Central memory CD8-positive, alpha-beta T cell (primary cell): Measurements from ENCODE around the gene CTNNA1.
A peak's percentile ranks its signal among the peaks of the same experiment; 100 is the strongest.
"Not testable (repeated sequence)": the region's sequence is repeated elsewhere in the genome, so short reads cannot be mapped to it uniquely, and the experiment has no call there.

Source experiments
- ATAC-seq: fragments of 150-1000 bp; cut with Tn5 transposase; replicated peaks from 2 replicates; pipeline ENCODE4 v1.10.0; 2022; ENCODE audit warnings: mild to moderate bottlenecking, moderate FRiP score, moderate number of reproducible peaks; ENCODE audit not compliant: poor library complexity, severe bottlenecking; ENCODE audit errors: extremely low read depth
- DNase-seq, 2 donors: peaks; one replicate each; pipeline ENCODE4 v3.0.0; 2021; ENCODE audit warnings: low spot score in 2 of 2
- H3K27ac Mint-ChIP-seq: one replicate; pipeline ENCODE4 v1.8.0; 2022; ENCODE audit warnings: low read depth, mild to moderate bottlenecking, moderate library complexity, mixed read lengths
- H3K27me3 Mint-ChIP-seq: one replicate; pipeline ENCODE4 v1.8.0; 2022; ENCODE audit warnings: mixed read lengths
- H3K36me3 Mint-ChIP-seq: one replicate; pipeline ENCODE4 v1.8.0; 2022; ENCODE audit warnings: mild to moderate bottlenecking, moderate library complexity, mixed read lengths; ENCODE audit not compliant: insufficient read depth
- H3K4me1 Mint-ChIP-seq: one replicate; pipeline ENCODE4 v1.8.0; 2022; ENCODE audit warnings: mixed read lengths
- H3K4me3 Mint-ChIP-seq: one replicate; pipeline ENCODE4 v1.8.0; 2022; ENCODE audit warnings: mild to moderate bottlenecking, moderate library complexity, mixed read lengths
- H3K9me3 Mint-ChIP-seq: one replicate; pipeline ENCODE4 v1.8.0; 2022; ENCODE audit warnings: mixed read lengths

Gene CTNNA1

GRCh38 chr5:138752341-138752950, 779 bp upstream of the CTNNA1 start:
- ATAC-seq (no peak), DNase-seq (no peak)
- Mint-ChIP-seq H3K36me3 (peaks cover under 1% of the 10 kb centered on the region), H3K4me3 (peak overlapping the region; percentile 67), H3K9me3 (no peaks in the 10 kb centered on the region), H3K27me3 (peaks cover 13% of the 10 kb centered on the region), H3K27ac (peak overlapping the region; percentile 27), H3K4me1 (peaks cover 34% of the 10 kb centered on the region)

- H3K27ac Mint-ChIP-seq: peak overlapping the region; percentile 36
- no peaks in the 10 kb centered on the region for H3K9me3 Mint-ChIP-seq
- ATAC-seq: no peak
- H3K27me3 Mint-ChIP-seq: peaks cover 13% of the 10 kb centered on the region
- H3K36me3 Mint-ChIP-seq: peaks cover 2% of the 10 kb centered on the region
- peak overlapping the region; percentile 67 for H3K4me3 Mint-ChIP-seq
- DNase-seq: no peak
- H3K4me1 Mint-ChIP-seq: peaks cover 34% of the 10 kb centered on the region
Observed at GRCh38 chr5:138753794-138754698, 821 bp downstream of the CTNNA1 start.

GRCh38 chr5:138754699-138755057, 1.5 kb downstream of the CTNNA1 start:
- no peak for DNase-seq
- Mint-ChIP-seq H3K4me1 (peaks cover 34% of the 10 kb centered on the region), H3K27ac (peak overlapping the region; percentile 36), H3K4me3 (peak overlapping the region; percentile 67), H3K9me3 (no peaks in the 10 kb centered on the region), H3K27me3 (peaks cover 13% of the 10 kb centered on the region), H3K36me3 (peaks cover 2% of the 10 kb centered on the region)
- no peak for ATAC-seq

- Mint-ChIP-seq H3K27me3 (peaks cover 13% of the 10 kb centered on the region), H3K27ac (no peak overlapping the region), H3K9me3 (no peaks in the 10 kb centered on the region), H3K4me3 (peak overlapping the region; percentile 67), H3K36me3 (peaks cover 2% of the 10 kb centered on the region), H3K4me1 (peaks cover 34% of the 10 kb centered on the region)
- ATAC-seq (no peak), DNase-seq (no peak)
Observed at GRCh38 chr5:138755084-138755748, 2.0 kb downstream of the CTNNA1 start.

- peaks cover 13% of the 10 kb centered on the region for H3K27me3 Mint-ChIP-seq
- ATAC-seq (no peak), DNase-seq (no peak)
- peaks cover 37% of the 10 kb centered on the region for H3K4me1 Mint-ChIP-seq
- H3K36me3 Mint-ChIP-seq: peaks cover 2% of the 10 kb centered on the region
- no peak overlapping the region for H3K4me3 Mint-ChIP-seq
- H3K9me3 Mint-ChIP-seq: no peaks in the 10 kb centered on the region
- H3K27ac Mint-ChIP-seq: no peak overlapping the region
Observed at GRCh38 chr5:138757061-138757776, 4.0 kb downstream of the CTNNA1 start.

- Mint-ChIP-seq H3K9me3 (no peaks in the 10 kb centered on the region), H3K4me3 (no peak overlapping the region), H3K27ac (no peak overlapping the region), H3K4me1 (peaks cover 18% of the 10 kb centered on the region), H3K36me3 (peaks cover 2% of the 10 kb centered on the region), H3K27me3 (no peaks in the 10 kb centered on the region)
- ATAC-seq (no peak), DNase-seq (no peak)
Observed at GRCh38 chr5:138760448-138761110, 7.4 kb downstream of the CTNNA1 start.

DNA sequence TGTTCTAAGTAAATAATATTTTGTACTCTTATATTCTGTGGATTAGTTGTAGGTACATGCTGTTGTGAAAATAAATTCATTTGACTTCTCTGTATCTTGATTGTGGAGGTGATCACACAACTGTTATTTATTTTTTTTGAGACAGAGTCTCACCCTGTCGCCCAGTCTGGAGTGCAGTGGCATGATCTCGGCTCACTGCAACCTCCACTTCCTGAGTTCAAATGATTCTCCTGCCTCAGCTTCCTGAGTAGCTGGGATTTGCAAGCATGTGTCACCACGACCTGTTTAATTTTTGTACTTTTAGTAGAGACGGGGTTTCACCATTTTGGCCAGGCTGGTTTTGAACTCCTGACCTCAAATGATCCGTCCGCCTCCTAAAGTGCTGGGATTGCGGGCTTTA, 7.9 kb downstream of the CTNNA1 start:
- H3K27me3 Mint-ChIP-seq, H3K4me3 Mint-ChIP-seq, DNase-seq, H3K36me3 Mint-ChIP-seq, H3K9me3 Mint-ChIP-seq, ATAC-seq: not testable (repeated sequence)
- Mint-ChIP-seq H3K27ac (peak overlapping the region; percentile 36), H3K4me1 (peaks cover 19% of the 10 kb centered on the region)

- ATAC-seq, DNase-seq, H3K36me3 Mint-ChIP-seq, H3K27me3 Mint-ChIP-seq, H3K4me3 Mint-ChIP-seq, H3K9me3 Mint-ChIP-seq: not testable (repeated sequence)
- Mint-ChIP-seq H3K4me1 (peaks cover 21% of the 10 kb centered on the region), H3K27ac (peak overlapping the region; percentile 36)
Observed at GRCh38 chr5:138761670-138762069, 8.4 kb downstream of the CTNNA1 start.

- Mint-ChIP-seq H3K4me3 (no peak overlapping the region), H3K27ac (no peak overlapping the region), H3K4me1 (peaks cover 18% of the 10 kb centered on the region), H3K36me3 (peaks cover 2% of the 10 kb centered on the region), H3K9me3 (no peaks in the 10 kb centered on the region), H3K27me3 (no peaks in the 10 kb centered on the region)
- ATAC-seq (no peak), DNase-seq (no peak)
Observed at GRCh38 chr5:138762110-138762509, 8.9 kb downstream of the CTNNA1 start.

- no peak for DNase-seq
- Mint-ChIP-seq H3K9me3 (no peaks in the 10 kb centered on the region), H3K4me1 (peaks cover 18% of the 10 kb centered on the region), H3K27me3 (no peaks in the 10 kb centered on the region), H3K36me3 (peaks cover 2% of the 10 kb centered on the region), H3K4me3 (no peak overlapping the region), H3K27ac (no peak overlapping the region)
- ATAC-seq: no peak
Observed at GRCh38 chr5:138763037-138763778, 10.0 kb downstream of the CTNNA1 start.

DNA sequence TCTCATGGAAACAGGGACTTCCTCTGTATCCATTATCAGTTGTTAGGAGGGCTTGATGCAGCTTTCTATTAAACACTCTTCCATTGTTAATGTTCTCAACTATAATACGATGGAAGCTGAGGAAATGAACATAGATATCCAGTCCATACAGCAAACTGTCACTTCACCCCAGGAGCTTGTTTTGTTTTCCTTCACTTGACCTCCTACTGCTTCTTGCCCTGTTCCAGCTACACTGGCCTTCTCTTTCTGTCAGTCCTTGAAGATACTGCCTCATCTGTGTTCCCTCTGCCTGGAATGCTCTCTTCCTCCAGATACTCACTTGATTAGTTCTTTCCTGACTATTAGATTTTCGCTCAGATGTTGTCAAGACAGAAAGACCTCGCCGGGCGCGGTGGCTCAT, 17.1 kb downstream of the CTNNA1 start:
- ATAC-seq: no peak
- Mint-ChIP-seq H3K4me1 (peaks cover 7% of the 10 kb centered on the region), H3K27me3 (no peaks in the 10 kb centered on the region), H3K27ac (no peak overlapping the region), H3K9me3 (no peaks in the 10 kb centered on the region), H3K4me3 (no peak overlapping the region), H3K36me3 (peaks cover 2% of the 10 kb centered on the region)
- DNase-seq: no peak
